ENCODE measurements around the gene TMED4. TPM values are rescaled to one million over a fixed set of nuclear protein-coding genes. Genes with fewer than 3 reads are reported as not detected.

The TMED4 gene
- total RNA-seq, 1 experiment from 2014 or later = 62.4 TPM

DNA sequence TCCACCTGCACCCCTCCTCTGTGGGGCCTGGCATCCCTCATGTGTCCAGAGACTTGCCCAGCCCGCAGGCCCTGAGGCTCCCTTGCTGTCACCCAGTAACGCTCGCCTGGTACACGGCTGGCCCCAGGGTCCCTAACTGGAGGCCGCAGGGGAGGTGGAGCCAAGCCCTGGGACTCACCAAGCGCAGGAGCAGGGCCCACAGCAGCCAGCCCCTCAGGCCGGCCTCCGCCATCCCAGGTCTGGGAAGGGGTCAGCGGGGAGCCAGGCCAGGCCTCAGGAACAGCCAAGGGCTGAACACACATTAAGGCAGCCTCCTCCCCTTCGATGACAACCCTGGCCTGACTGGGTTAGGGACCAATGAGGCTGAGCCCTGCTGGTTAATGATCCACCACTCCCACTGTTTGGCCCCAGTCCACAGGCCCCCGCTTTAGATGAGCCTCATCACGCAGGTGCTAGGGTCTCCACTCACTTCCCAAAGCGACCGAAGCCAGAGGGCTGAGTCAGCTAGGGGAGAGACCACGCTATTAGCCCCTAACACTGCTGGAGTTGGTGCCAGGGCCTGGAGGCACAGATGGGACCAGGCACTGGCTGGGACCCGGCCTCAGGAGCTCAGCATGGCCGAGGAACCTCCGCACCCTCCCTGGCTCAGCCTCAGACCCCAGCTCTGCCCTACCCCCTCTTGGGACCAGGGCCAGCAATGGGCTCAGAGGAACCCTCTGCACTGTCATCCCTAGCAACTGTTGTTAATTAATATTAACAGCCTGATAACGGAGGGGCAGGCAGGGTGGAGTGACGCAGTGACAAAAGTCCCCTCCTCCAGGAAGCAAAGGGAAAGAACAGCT lies 40.8 kb downstream of the TMED4 start, which contains the start of gene NPC1L1:
NPC1L1 (minus strand) TSS at position 303 of the 842 bp plus-strand sequence; CDS start at position 232, 71 bp downstream.
- H3K9me3 Mint-ChIP-seq = no peaks in the 10 kb centered on the region
- no CpG with 5 or more reads among the region's 20 CpGs for WGBS (ENCODE audit: extremely low coverage, insufficient read length, low lambda C conversion rate)

More for the DNA sequence above, 40.8 kb downstream of the TMED4 start, which contains the start of gene NPC1L1:
- no peak within 1 kb of the TSS for H3K4ac ChIP-seq (ENCODE audit: low read depth, low read length)
- H4K8ac ChIP-seq (replicated peaks; ENCODE audit: insufficient read length, low read depth, low read length) = no peak within 1 kb of the TSS
- H3K79me2 ChIP-seq (ENCODE audit: insufficient read depth, low read length) = no peaks in the 10 kb centered on the region
- no peaks in the 10 kb centered on the region for H3K23me2 ChIP-seq (ENCODE audit: insufficient read length, low read depth, low read length, poor library complexity, severe bottlenecking)
- H3K4me1 Mint-ChIP-seq = peaks cover 0 to 3% of the 10 kb centered on the region in 2 experiments; a peak in 2 of 4 replicates
- H3T11ph ChIP-seq (ENCODE audit: low read length) = no peak within 1 kb of the TSS
- H3K18ac ChIP-seq (ENCODE audit: insufficient read length, low read depth, low read length) = no peak within 1 kb of the TSS
- no peaks in the 10 kb centered on the region; a peak in 1 of 7 replicates for H3K36me3 Mint-ChIP-seq (ENCODE audit: insufficient read depth in 1 of 3, low read depth in 3 of 3)
- H2AFZ ChIP-seq (ENCODE audit: low read length) = no peak within 1 kb of the TSS
- H2BK120ac ChIP-seq (ENCODE audit: low read depth, low read length, poor library complexity, severe bottlenecking) = no peak within 1 kb of the TSS
- no peak within 1 kb of the TSS for H2BK15ac ChIP-seq (ENCODE audit: low read depth, low read length)
- no peak within 1 kb of the TSS; the same call in 1 of the 2 replicates for H3K14ac ChIP-seq (ENCODE audit: insufficient read depth, low read length)
- H3K79me1 ChIP-seq (ENCODE audit: insufficient read depth, low read depth, low read length, poor library complexity, severe bottlenecking) = no peaks in the 10 kb centered on the region
- H3K9me3 ChIP-seq (ENCODE audit: control insufficient read depth, low read depth, low read length) = no peaks in the 10 kb centered on the region
- H3K27me3 Mint-ChIP-seq (ENCODE audit: low read depth) = peaks cover 2% of the 10 kb centered on the region; the same call in 1 of the 2 replicates
- no peak within 1 kb of the TSS for H4K91ac ChIP-seq (ENCODE audit: insufficient read length, low read depth, low read length)
- no peak within 1 kb of the TSS for H2BK12ac ChIP-seq (ENCODE audit: insufficient read length, low read depth, low read length)
- no peak within 1 kb of the TSS for H2BK5ac ChIP-seq (ENCODE audit: insufficient read length, low read length)
- H4K20me1 ChIP-seq (ENCODE audit: control insufficient read depth, insufficient read depth, insufficient read length) = no peaks in the 10 kb centered on the region
- no peak within 1 kb of the TSS for H4K5ac ChIP-seq (ENCODE audit: insufficient read length, low read depth, low read length)
- no peaks in the 10 kb centered on the region for H3K27me3 ChIP-seq (ENCODE audit: insufficient read depth, low read length)
- H3K9ac ChIP-seq (ENCODE audit: extremely low read depth, insufficient read length, low read length) = no peak within 1 kb of the TSS
- H3K4me3 Mint-ChIP-seq = no peak within 1 kb of the TSS
- H3K23ac ChIP-seq (ENCODE audit: insufficient read length, low read depth, low read length) = no peak within 1 kb of the TSS
- no peak within 1 kb of the TSS for H2AK5ac ChIP-seq (ENCODE audit: insufficient read length, low read length)
- no peak within 1 kb of the TSS for H3K56ac ChIP-seq (ENCODE audit: insufficient read length, low read depth, low read length)
- TF ChIP-seq, protein P1, sequence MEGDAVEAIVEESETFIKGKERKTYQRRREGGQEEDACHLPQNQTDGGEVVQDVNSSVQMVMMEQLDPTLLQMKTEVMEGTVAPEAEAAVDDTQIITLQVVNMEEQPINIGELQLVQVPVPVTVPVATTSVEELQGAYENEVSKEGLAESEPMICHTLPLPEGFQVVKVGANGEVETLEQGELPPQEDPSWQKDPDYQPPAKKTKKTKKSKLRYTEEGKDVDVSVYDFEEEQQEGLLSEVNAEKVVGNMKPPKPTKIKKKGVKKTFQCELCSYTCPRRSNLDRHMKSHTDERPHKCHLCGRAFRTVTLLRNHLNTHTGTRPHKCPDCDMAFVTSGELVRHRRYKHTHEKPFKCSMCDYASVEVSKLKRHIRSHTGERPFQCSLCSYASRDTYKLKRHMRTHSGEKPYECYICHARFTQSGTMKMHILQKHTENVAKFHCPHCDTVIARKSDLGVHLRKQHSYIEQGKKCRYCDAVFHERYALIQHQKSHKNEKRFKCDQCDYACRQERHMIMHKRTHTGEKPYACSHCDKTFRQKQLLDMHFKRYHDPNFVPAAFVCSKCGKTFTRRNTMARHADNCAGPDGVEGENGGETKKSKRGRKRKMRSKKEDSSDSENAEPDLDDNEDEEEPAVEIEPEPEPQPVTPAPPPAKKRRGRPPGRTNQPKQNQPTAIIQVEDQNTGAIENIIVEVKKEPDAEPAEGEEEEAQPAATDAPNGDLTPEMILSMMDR (conservative IDR thresholded peaks at IDR 0.05) = no peak
- H3K4me2 ChIP-seq (ENCODE audit: insufficient read depth, insufficient read length, low read length) = no peak within 1 kb of the TSS
- H3K27ac Mint-ChIP-seq = no peak within 1 kb of the TSS
- peak; percentile 43 for DNase-seq
- H3K27ac ChIP-seq (ENCODE audit: insufficient read length, low read depth, low read length) = no peak within 1 kb of the TSS
- no peak within 1 kb of the TSS for H2BK20ac ChIP-seq (ENCODE audit: low read depth, low read length, poor library complexity, severe bottlenecking)
- H3K4me1 ChIP-seq (ENCODE audit: insufficient read depth, low read length) = no peaks in the 10 kb centered on the region
